Measurements from ENCODE around the gene PTGIS.
A peak's percentile ranks its signal among the peaks of the same experiment; 100 is the strongest.

Gene PTGIS

DNA sequence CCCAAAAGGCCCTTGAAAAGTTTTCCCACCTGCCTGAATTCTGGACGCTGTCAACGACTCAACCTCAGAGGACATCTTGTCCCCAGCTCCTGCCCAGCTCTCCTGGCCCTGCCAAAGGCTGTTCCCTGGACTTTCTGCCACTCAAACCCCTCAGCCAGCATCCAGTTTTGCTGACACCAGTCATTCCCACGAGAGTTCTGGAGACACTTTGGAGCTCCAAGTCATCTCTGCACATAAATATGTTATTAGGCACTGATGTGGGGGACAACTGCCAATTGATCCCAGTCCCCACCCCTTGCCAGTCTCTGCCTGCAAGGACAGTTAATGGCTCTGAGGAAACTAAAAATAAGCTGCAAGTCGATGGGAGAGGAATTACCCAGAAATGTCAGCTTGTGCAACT lies 46.6 kb downstream of the PTGIS start:
- no peak for DNase-seq

DNA sequence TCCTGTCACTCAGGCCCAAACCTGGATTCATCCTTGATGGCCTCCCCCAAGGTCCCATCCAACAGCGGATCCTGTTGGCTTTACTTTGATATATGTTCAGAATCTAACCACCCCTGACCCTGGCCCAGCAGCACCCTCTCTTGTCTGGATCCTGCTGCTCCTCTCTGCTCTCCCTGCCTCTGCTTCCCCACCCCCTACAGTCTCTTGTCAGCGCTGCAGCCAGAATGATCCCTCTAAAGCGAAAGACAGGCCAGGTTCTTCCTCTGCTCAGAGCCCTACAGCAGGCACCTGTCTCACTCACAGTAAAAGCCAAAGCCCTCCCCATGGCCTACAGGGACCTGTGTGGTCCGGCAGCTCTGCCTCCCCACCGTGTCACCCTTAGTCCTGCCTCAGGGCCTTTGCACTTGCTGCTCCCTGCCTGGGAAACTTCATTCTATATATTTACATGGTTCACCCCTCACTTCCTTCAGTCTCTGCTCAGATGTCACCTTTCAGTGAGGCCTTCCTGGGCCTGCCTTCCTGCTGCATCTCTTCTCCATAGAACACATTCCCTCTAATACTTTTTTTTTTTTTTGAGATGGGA lies 48.1 kb downstream of the PTGIS start:
- no peak for DNase-seq

DNA sequence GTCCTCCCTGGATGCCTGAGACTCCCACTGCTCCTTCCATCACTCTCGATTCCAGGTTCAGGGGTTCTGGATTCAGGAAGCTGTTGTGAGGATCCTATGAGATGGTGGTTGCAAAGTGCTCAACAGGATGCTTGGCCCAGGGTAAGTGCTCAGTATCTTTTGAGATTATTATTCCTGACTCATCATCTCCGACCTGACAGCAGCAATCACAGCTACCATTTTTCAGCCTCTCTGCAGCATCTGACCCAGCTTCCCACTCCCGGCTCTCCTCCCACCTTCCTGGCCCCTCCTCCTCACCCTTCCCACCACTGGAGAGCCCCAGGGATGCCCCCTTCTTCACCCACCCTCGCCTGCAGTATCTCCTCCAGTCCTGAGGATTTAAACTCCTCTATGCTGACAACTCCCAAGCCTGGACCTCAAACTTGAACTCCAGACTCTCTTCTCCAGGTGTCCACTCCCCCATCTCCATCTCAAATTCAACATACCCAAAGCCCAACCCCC lies 48.7 kb downstream of the PTGIS start:
- DNase-seq, result no peak

DNA sequence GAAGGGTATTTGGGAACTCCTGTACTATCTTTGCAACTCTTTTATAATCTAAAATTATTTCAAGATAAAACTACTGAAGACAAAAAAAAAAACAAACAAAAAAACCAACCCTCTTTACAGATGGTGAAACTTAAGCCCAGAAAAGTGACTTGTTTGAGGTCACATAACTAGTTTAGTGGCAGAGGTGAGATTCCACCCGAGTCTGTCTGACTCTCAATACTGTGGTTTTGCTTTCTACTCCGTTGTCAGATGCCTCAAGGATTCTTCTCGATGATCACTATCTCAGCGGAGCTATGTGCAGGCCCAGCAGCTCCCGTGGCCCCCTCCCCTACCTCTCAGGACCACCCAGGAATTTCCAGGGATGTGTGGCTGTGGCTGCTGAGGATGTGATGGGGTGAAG lies 49.4 kb downstream of the PTGIS start:
- no peak for DNase-seq

DNA sequence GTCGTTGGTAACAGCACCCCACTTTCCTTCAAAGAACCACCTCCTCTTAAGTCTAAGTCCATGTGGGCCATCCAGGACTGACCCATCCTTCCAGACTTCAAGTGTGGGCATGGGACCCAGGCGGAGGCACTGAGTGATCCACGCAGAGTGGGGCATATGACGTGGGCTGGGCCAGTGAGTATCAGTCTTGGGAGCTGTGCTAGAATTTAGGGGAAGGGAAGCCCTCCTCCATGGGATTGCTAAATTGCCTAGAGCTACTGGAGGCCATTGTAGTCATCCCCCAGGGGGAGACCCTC lies 50.2 kb downstream of the PTGIS start:
- DNase-seq, result no peak

DNA sequence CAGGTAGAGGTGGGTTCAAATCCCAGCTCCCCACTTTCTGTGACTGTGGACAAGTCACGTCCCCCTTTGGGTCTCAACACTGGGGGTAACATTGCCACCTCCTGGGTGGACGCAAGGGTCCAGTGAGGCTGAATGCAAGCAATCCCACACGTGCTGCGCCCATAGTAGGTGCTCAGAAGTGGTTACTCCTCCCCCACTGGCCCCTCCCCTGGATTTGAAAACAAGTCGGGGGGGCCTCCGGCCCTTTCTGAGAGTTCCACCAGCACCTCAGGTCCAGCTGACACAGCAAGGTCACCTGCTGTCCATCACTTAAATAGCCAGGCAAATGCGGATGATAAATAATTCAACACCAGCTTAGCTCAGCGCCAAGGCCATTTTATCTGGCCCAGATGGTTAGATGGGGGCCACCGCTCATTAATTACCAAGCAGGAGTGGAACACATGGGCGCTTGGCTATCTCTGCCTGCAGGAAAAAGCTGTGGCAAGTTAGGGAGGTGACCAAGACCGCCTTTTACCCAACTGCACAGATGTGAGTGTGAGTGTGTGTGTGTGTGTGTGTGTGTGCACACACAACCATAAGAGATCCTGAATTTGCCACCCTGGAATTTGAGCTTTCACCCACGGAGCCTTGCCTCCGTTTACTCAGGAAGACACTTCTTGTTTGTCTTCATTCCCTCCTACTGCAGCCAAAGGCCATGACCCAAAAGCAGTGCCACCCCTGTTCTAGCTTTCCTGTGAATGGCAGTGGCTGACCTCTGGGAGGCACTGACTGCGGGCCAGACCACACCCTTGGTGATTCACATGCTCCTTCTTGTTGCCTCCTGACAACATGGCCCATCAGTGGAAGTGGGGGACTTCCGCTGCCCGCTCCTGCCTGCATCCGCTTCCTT lies 50.8 kb downstream of the PTGIS start:
- no peak for DNase-seq

DNA sequence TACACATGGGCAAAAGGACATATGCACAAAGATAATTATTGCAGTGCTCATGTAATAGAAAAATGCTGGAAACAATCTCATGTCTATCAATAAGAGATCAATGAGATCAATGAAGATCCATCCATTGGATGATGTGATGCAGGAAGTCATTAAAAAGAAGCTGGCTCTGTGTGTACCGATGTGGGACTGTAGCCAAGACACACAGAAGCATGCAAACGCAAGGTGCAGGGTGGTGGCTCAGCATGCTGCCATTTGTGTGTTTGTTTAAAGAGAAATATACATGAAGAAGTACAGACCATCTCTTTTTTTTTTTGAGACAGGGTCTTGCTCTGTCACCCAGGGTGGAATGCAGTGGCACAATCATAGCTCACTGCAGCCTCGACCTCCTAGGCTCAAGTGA lies 52.4 kb downstream of the PTGIS start:
- no peak for DNase-seq

DNA sequence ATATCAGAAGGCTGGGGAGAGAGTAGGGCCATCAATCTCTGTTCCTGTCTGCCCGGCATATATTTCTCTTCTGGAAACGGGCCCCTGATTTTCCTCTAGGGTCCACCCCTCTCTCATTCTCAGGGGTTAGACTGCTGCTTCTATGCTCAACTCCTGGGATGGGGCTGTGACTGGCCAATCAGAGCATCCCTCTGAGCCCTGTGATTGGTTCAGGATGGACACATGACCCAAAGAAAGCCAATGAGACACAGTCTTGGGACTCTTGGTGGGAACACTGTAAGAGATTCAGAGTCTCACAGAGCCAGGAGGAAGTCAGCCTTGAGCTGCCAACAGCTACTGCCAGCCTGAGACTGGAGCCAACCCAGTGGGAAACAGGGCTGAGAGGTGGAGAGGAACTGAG lies 54.4 kb downstream of the PTGIS start:
- no peak for DNase-seq

DNA sequence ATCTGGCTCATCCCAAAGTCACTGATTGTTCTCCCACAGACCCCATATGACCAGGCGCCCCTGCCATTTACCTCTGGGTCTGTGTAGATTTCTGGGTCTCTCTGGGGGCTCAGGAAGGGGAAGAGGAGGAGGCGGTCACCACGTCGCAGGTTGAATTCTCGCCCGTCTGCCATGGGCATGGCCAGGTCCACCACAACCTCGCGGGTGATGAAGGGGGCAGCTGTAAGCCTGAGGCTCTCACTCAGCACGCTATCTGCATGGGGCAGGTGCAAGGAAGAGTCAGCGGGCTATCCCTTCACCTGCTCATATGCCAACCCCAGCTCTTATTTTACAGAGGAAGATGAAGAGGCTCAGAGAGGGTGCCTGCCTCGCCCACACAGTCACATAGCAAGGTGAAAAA lies 54.9 kb downstream of the PTGIS start:
- DNase-seq, result no peak

DNA sequence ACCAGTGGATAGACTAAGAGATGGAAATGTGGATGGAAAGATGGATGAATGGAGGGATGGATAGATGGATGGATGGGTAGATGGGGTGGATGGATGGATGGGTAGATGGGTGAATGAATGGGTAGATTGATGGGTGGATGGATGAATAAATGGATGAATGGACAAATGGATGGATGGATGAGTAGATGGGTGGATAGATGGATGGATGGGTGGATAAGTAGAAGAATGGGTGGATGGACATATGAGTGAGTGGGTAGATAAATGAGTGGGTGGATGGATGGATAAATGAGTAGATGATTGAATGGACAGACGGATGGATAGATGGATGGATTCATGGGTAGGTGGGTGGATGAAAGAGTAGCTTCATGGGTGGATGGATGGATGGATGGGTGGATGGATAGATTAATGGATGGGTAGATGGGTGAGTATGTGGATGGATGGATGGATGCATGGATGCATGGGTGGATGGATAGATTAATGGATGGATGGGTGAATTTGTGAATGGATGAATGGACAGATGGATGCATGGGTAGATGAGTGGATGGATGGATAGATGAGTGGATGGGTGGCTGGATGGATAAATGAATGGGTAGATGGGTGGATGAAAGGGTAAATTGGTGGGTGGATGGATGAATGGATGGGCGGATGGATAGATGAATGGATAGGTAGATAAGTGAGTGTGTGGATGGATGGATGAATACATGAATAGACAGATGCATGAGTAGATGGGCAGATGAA lies 56.0 kb downstream of the PTGIS start:
- DNase-seq, result no peak

DNA sequence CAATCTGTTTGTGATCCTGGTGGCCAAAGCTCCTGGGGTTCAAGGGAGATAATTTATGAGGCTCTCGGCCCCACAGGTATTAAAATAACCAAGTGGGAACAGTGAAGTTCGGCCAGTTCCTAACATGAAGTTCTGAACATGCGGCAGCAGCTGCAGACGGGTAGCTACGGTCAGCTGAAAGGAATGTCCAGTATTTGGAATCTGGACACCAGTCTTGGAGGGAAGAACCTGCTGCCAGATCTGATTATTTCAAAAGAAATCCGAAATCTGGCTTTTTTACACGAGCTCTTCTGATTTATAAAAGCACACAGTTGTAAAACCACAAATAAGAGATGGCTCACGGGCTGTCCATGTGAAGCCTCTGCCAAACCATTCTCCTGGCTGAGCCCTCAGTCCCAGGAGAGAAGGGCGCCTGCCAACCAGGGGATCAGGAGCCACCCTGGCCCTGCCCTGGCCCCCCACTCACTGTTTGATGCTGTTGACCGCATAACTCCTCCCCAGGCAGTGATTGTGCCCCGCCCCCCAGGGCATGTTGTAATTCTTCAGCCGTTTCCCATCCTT lies 57.3 kb downstream of the PTGIS start:
- DNase-seq, result peak; percentile 83

DNA sequence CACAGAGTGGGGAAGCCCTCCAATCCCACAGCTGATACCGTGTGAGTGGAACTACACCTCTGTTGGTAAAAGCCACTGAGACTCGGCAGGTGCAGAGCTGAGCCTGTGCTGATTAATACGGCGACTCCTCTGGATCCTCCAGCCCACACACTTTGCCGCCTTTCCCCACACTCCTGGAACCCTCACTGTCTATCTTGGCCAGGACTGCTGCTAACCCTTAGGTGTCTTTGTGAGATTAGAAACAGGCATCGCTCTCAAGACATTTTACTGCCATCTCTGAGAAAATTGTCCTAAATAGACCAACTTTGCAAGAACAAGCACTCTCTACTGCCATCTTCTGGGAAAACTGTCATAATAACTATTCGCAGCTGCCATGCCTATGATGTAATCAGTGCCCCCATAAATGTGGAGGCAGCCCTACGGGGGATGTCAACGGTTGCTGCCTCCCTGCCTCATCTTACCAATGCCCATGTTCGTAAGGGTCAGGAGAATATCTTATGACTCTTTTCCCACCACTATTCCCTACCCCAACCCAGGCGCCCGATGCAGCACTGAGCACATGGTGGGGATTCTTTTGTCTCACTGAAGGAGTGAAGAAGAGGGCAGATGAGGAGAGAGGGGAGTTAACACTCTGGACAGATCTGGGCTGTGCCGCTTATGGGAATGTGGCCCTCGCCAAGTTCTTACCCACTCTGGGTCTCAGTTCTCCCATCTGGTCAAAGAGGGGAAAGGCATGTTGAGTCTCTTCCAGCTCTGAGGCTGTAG lies 59.3 kb downstream of the PTGIS start:
- no peak for DNase-seq

DNA sequence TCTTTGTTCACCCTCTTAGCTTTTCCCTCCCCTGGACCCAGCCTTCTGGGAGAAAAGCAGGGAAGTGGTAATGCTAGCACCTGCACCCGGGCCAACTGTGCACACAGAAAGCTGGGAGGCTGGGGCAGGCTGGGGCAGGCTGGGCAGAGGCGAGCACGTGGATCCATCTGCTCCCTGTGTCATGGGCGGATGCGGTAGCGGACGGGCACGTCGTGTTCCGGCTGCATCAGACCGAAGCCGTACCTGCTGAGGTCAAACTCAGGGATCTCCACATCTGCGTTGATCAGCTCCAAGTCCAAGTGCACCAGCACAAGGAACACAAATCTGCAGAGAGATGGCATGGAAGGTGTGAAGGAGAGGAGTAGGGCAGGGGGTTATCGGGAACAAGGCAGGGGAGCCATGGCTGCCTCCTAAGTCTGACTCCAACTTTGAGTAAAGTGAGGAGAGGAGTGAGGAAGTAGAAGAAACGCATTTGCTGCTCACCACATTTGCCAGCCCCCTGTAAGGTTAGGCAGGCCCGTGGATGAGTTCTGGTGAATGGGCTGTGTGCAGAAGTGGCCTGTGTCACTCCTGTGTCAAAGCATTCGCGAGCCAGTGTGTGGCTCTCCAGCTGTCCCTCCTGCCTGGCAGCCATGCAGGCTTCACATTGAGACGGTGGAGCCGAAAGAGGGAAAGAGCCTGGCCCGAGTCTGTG lies 60.0 kb downstream of the PTGIS start:
- DNase-seq, result no peak

DNA sequence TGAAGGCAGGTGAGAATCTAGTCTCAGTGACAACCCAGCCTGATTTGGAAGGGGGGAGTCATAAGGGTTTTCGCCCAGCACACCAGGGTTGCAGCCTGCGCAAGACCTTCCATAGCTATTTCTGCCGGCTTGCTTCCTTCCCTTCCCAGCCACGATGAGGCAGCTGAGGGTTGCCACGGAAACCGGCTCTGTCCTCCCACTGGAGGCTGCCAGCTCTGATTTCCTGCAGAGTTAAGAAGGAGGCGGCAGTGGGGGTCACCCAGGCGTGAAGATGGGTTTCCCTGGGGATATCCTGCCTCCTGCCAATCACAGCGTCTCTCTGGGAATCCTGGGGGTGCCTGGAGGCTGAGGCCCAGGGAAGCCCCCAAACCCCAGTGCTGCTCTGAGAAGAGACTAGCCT lies 62.4 kb downstream of the PTGIS start:
- no peak for DNase-seq

DNA sequence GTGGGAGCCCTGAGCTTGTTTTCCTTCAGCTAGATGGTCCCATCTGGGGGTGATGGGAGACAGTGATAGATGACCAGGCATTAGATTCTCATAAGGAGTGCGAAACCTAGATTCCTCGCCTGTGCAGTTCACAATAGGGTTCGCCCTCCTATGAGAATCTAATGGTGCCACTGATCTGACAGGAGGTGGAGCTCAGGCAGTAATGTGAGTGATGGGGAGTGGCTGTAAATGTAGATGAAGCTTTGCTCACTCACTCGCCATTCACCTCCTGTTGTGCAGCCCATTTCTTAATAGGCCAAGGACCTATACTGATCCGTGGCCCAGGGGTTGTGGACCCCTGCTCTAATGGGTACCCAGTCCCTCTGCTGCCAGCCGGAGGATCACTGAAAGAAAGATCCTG lies 64.8 kb downstream of the PTGIS start:
- DNase-seq, result no peak

DNA sequence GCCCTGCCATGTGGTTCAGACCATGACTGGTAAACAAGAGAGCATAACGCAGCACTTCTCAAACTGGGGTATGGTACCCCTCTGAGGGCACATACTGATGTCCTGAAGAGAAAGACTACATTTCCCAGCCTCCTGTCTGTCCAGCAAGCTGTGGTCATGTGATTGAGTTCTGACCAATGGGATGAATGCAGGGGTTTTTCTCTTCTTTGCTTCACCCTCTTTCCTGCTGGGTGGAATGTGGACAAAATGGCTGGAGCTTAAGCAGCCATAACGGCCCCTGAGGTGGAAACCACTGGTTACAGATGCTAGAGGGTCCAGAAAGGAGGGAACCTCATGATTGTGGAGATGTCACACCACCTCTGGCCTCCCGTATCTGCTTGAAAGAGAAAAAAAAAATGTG lies 66.0 kb downstream of the PTGIS start:
- DNase-seq, result no peak

DNA sequence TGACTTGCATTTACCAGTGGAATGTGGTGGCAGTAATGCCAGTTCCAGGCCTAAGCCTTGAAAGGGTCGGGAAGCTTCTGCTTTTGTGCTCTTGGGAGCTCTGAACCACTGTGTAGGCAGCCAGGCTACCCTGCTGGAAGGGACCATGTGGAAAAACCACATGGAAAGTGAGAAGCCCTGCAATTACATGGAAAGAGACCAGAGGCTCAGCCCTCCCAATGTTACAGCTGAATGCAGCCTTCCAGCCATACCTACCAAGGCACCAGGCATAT lies 70.6 kb downstream of the PTGIS start:
- no peak for DNase-seq

DNA sequence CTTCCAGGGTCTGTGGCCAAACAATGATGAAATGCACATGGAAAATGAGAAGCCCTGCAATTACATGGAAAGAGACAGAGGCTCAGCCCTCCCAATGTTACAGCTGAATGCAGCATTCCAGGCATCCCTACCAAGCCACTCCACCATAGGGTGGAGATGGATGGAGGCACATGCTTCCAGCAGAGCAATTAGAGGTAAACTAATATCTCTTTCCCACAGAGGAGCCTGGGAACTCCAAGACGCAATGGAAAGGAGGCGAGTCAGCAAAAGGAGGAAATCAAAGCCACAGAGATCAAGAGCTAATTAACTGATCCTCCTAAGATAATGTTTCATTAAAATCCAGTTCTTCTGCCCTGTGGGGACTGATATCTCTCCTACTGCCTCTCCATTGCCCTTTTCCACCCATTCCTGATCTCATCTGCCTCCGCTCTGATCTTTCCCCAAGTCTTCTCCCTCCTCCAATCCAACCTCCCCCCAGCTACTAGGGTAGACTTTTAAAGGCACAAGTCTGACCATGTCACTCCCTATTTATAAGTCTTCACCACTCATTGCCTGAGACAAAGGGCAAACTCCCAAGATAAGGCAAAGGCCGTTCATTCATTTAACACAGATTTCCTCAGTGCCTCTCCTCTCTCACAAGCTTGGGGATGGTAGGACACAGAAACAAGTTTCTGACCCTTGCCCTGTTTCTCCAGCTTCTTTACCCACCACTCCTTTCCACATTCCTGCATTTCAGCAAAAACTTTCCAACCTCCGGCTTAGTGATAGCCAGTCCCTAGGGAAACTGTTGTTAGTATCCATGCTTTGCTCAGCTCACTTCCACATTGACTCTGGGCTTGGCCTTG lies 71.2 kb downstream of the PTGIS start:
- DNase-seq, result no peak

DNA sequence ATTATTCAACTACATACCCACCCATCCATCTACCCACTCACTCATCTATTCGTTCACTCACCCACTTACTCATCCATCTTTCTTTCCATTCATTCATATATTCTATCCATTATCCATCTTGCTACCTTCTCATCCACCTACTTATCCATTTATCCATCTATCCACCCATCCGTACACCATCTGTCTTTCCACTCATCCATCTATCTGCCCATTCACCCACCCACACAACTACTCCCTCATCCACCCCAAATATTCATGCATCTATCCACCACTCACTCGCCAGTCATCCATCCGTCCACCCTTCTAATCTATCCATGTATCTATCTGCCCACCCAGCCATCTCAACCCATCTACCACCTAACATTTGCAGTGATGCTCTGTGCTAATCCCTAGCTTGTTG lies 71.9 kb downstream of the PTGIS start:
- no peak for DNase-seq

DNA sequence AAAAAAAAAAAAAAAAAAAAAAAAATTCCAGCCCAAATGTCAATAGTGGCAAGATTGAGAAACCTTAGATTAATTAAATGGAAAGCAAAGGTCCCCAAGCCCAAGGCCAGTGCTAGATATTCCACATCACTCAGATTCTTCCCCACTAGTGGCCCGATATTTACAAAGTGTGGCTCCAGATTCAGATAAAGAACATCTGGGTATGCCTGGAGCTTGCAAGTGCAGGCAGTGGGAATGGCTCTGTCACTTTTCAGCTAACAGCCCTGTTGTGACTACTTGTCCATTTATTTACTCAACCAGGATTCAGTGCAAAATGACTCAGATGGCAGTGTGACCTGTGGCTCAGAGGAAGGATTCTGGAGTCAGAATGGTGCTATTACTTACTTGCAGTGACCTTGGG lies 77.2 kb downstream of the PTGIS start:
- DNase-seq, result no peak

DNA sequence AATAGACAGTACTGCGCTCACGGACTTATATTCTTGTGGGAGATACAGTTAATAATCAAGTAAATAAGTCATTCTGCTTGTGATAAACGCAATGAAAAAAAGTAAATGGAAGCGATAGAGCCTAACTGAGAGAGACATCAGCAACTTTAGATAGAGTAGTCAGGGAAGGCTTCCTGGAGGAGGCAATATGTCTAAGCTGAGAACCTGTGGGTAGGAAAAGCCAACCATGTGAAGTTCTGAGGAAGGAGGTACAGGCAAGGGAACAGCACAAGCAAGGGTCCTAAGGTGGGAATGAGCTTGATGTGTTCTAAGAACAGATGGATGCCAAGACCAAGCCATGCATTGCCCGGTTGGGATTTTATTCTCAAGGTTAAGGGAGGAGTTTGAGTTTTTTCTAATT lies 78.2 kb downstream of the PTGIS start:
- DNase-seq, result no peak

DNA sequence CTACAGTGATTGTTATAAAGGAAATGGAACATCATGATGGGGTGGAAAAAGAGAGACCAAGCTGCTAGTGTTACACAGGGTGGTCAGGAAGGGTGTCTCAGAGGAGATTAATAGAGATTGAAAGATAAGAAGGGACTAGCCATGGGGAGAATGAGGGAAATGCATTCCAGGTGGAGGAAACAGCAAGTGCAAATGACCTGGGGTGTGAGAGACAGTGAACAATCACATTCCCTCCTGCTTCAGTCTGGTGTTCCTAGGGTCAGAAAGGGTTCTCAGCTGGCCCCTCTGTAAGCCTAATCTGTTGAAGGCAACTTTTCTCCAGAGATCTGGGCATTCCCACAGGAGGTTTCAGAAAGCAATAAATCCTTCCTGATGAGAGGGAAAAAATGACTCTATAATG lies 81.9 kb downstream of the PTGIS start:
- DNase-seq, result no peak
